T follicular helper cell (primary cell): ENCODE results near the gene CKAP5.
"Not testable (repeated sequence)": the region's sequence is repeated elsewhere in the genome, so short reads cannot be mapped to it uniquely, and the experiment has no call there.

Experiments used
- DNase-seq: peaks from one replicate; pipeline ENCODE4 v3.0.0-alpha.2; 2020; ENCODE audit warnings: low read depth

Gene CKAP5

GRCh38 chr11:46855167-46855566 lies 9.1 kb upstream of the CKAP5 start:
- DNase-seq: no peak

GRCh38 chr11:46850829-46851380 lies 4.8 kb upstream of the CKAP5 start:
- no peak for DNase-seq

GRCh38 chr11:46849631-46850030 lies 3.6 kb upstream of the CKAP5 start:
- no peak for DNase-seq

- DNase-seq: no peak
Observed at GRCh38 chr11:46846510-46846830, 390 bp upstream of the CKAP5 start.

GRCh38 chr11:46845440-46845739 lies 690 bp downstream of the CKAP5 start:
- no peak for DNase-seq

- no peak for DNase-seq
Observed at GRCh38 chr11:46840116-46840515, 6.0 kb downstream of the CKAP5 start.

- DNase-seq: no peak
Observed at GRCh38 chr11:46838501-46838900, 7.6 kb downstream of the CKAP5 start.

GRCh38 chr11:46837860-46838259 lies 8.2 kb downstream of the CKAP5 start:
- no peak for DNase-seq

GRCh38 chr11:46836870-46837269 lies 9.2 kb downstream of the CKAP5 start:
- no peak for DNase-seq

- DNase-seq: no peak
Observed at GRCh38 chr11:46836431-46836830, 9.6 kb downstream of the CKAP5 start.

GRCh38 chr11:46835897-46836296 lies 10.2 kb downstream of the CKAP5 start:
- DNase-seq: no peak

- no peak for DNase-seq
Observed at GRCh38 chr11:46834821-46835220, 11.3 kb downstream of the CKAP5 start.

- DNase-seq: no peak
Observed at GRCh38 chr11:46832511-46833214, 13.4 kb downstream of the CKAP5 start.

GRCh38 chr11:46827995-46828394 lies 18.1 kb downstream of the CKAP5 start:
- DNase-seq: no peak

- peak; percentile 53 for DNase-seq
Observed at GRCh38 chr11:46826310-46827044, 19.6 kb downstream of the CKAP5 start.

GRCh38 chr11:46808799-46809431 lies 37.2 kb downstream of the CKAP5 start:
- no peak for DNase-seq

- DNase-seq: no peak
Observed at GRCh38 chr11:46801694-46802470, 44.2 kb downstream of the CKAP5 start.

- DNase-seq: no peak
Observed at GRCh38 chr11:46800177-46800576, 45.9 kb downstream of the CKAP5 start.

- DNase-seq: not testable (repeated sequence)
Observed at GRCh38 chr11:46799725-46800124, 46.4 kb downstream of the CKAP5 start.

GRCh38 chr11:46778416-46778815 lies 67.7 kb downstream of the CKAP5 start:
- no peak for DNase-seq

GRCh38 chr11:46776878-46777277 lies 69.2 kb downstream of the CKAP5 start:
- DNase-seq: no peak

- no peak for DNase-seq
Observed at GRCh38 chr11:46769636-46770221, 76.4 kb downstream of the CKAP5 start.
